Neural cell (in vitro differentiated cells): ENCODE data around the gene TLE1. TPM values are rescaled to one million over a fixed set of nuclear protein-coding genes. Genes with fewer than 3 reads are reported as not detected.

Source experiments
- H2AFZ ChIP-seq: fragments of 200-600, 300-800 bp; sonication (generic), shearing (Covaris generic); 2 replicates; pipeline ENCODE4 v1.6.0; 2014; ENCODE audit warnings: low read depth, mild to moderate bottlenecking, antibody characterized with exemption, low read length, moderate library complexity
- H3F3A ChIP-seq: fragments of 200-600 bp; shearing (Covaris generic); 2 replicates; pipeline ENCODE4 v1.6.1; 2016; ENCODE audit warnings: mild to moderate bottlenecking, moderate library complexity, mixed read lengths, antibody characterized with exemption, low read length; ENCODE audit not compliant: insufficient read depth, poor library complexity, severe bottlenecking
- H3K27ac ChIP-seq: fragments of 200-600, 300-800 bp; sonication (generic), shearing (Covaris generic); 2 replicates; pipeline ENCODE4 v1.5.1; 2014; ENCODE audit warnings: mild to moderate bottlenecking, low read length, moderate library complexity
- H3K27me3 ChIP-seq: fragments of 300-800, 200-600 bp; sonication (generic), shearing (Covaris generic); 2 replicates; pipeline ENCODE4 v1.6.0; 2014; ENCODE audit warnings: mild to moderate bottlenecking, low read depth, low read length, moderate library complexity; ENCODE audit not compliant: insufficient read depth
- H3K36me3 ChIP-seq: fragments of 300-800, 200-600 bp; sonication (generic), shearing (Covaris generic); 2 replicates; pipeline ENCODE4 v1.5.1; 2014; ENCODE audit warnings: mild to moderate bottlenecking, antibody characterized with exemption, low read length, moderate library complexity; ENCODE audit not compliant: insufficient read depth
- H3K4me2 ChIP-seq: fragments of 300-800, 200-600 bp; sonication (generic), shearing (Covaris generic); 2 replicates; pipeline ENCODE4 v1.6.0; 2014; ENCODE audit warnings: mild to moderate bottlenecking, low read length
- H3K4me3 ChIP-seq: fragments of 300-800, 200-600 bp; sonication (generic), shearing (Covaris generic); 2 replicates; pipeline ENCODE4 v1.5.1; 2014; ENCODE audit warnings: mild to moderate bottlenecking, low read length, moderate library complexity
- H3K79me2 ChIP-seq: fragments of 200-600 bp; shearing (Covaris generic); replicated peaks from 2 replicates; pipeline ENCODE4 v1.6.0; 2014; ENCODE audit warnings: mild to moderate bottlenecking, low read length, moderate library complexity; ENCODE audit not compliant: insufficient read depth
- H3K9ac ChIP-seq: fragments of 300-800, 200-600 bp; sonication (generic), shearing (Covaris generic); 2 replicates; pipeline ENCODE4 v1.6.1; 2016; ENCODE audit warnings: mild to moderate bottlenecking, low read length, mixed read lengths
- H3K9me2 ChIP-seq: fragments of 200-600 bp; shearing (Covaris generic); 2 replicates; pipeline ENCODE4 v1.6.1; 2016; ENCODE audit warnings: mild to moderate bottlenecking, low read length, mixed read lengths; ENCODE audit not compliant: insufficient read depth
- H3K9me3 ChIP-seq: fragments of 200-600, 300-800 bp; sonication (generic), shearing (Covaris generic); 2 replicates; pipeline ENCODE4 v1.6.1; 2016; ENCODE audit warnings: mild to moderate bottlenecking, mixed run types, low read length, moderate library complexity, mixed read lengths
- H4K20me1 ChIP-seq: fragments of 200-600 bp; shearing (Covaris generic); 2 replicates; pipeline ENCODE4 v1.6.1; 2016; ENCODE audit warnings: mild to moderate bottlenecking, mixed run types; ENCODE audit not compliant: insufficient read depth
- EP300 ChIP-seq: fragments of 450-650 bp; conservative IDR thresholded peaks from 2 replicates; pipeline ENCODE4 v1.6.1; 2014; ENCODE audit warnings: antibody characterized with exemption, mild to moderate bottlenecking, moderate library complexity; ENCODE audit not compliant: poor library complexity, severe bottlenecking
- EZH2 ChIP-seq: fragments of 200-600, 300-800 bp; shearing (Covaris generic), sonication (generic); IDR thresholded peaks from 2 replicates; pipeline ENCODE4 v1.6.1; 2014; ENCODE audit warnings: antibody characterized with exemption, low read length, borderline replicate concordance, mild to moderate bottlenecking; ENCODE audit not compliant: insufficient read depth, poor library complexity, severe bottlenecking
- MXI1 ChIP-seq: fragments of 450-650 bp; conservative IDR thresholded peaks from 2 replicates; pipeline ENCODE4 v1.6.1; 2014; ENCODE audit warnings: antibody characterized with exemption, mild to moderate bottlenecking; ENCODE audit not compliant: poor library complexity, severe bottlenecking
- POLR2AphosphoS5 ChIP-seq: IDR thresholded peaks from 2 replicates; pipeline ENCODE4 v1.6.1; 2012
- RAD21 ChIP-seq: fragments of 450-650 bp; conservative IDR thresholded peaks from 2 replicates; pipeline ENCODE4 v1.6.1; 2014; ENCODE audit warnings: antibody characterized with exemption, mild to moderate bottlenecking, moderate library complexity
- SMC3 ChIP-seq: fragments of 450-650 bp; conservative IDR thresholded peaks from 2 replicates; pipeline ENCODE4 v1.6.1; 2014; ENCODE audit warnings: antibody characterized with exemption, mild to moderate bottlenecking, moderate library complexity; ENCODE audit not compliant: poor library complexity
- TAF1 ChIP-seq: IDR thresholded peaks from 2 replicates; pipeline ENCODE4 v1.6.1; 2012; ENCODE audit warnings: low read depth
- polyA plus RNA-seq: library from polyadenylated mRNA; depleted of rRNA; stranded (reverse); fragments of >200 nt; gene quantifications from 2 replicates; pipeline ENCODE4 v1.2.3, GENCODE V29; 2014
- TF ChIP-seq, protein P1 (sequence below): IDR thresholded peaks from 2 replicates; pipeline ENCODE4 v1.6.1; 2012; ENCODE audit warnings: borderline replicate concordance
- TF ChIP-seq, protein P2 (sequence below): fragments of 450-650 bp; IDR thresholded peaks from 2 replicates; pipeline ENCODE4 v1.5.1; 2014; ENCODE audit warnings: antibody characterized with exemption, mild to moderate bottlenecking, moderate library complexity; ENCODE audit not compliant: poor library complexity, severe bottlenecking

TLE1 gene
- polyA plus RNA-seq, 1 donor from 2014 or later = 93.6 TPM

DNA sequence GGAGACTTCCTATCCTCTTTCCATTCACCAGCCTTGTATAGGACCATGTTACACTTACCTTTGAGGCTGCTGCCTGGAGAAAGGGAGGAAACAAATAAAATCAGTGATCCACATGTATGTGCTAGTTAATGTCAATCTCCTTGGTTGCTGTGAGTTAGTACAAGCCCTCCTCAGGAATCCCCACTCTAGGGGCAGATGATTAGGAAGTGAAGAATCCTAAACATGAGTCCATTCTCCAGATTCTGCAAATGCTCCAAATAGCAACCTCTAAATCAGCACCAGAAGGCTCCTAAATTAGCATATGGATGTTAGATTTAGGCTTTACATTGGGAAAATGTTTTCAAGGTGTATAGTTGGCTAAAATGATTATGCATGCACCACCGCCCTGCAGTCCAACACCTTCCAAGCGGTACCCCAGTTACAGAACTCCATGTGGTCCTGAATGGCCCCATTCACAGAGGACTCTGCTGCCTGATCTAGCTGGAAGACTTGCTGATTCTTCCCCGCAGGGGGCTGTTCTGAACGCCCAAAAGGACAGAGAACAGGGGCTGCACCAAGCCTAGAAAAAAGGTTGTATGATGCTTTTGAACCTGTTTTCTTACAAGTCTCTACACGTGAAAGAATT is 123.2 kb downstream of the TLE1 start:
- Histone ChIP-seq H3K4me2 (no peak overlapping the region), H3K27me3 (no peaks in the 10 kb centered on the region)
- no peak for TF ChIP-seq MXI1
- TF ChIP-seq, protein P1, sequence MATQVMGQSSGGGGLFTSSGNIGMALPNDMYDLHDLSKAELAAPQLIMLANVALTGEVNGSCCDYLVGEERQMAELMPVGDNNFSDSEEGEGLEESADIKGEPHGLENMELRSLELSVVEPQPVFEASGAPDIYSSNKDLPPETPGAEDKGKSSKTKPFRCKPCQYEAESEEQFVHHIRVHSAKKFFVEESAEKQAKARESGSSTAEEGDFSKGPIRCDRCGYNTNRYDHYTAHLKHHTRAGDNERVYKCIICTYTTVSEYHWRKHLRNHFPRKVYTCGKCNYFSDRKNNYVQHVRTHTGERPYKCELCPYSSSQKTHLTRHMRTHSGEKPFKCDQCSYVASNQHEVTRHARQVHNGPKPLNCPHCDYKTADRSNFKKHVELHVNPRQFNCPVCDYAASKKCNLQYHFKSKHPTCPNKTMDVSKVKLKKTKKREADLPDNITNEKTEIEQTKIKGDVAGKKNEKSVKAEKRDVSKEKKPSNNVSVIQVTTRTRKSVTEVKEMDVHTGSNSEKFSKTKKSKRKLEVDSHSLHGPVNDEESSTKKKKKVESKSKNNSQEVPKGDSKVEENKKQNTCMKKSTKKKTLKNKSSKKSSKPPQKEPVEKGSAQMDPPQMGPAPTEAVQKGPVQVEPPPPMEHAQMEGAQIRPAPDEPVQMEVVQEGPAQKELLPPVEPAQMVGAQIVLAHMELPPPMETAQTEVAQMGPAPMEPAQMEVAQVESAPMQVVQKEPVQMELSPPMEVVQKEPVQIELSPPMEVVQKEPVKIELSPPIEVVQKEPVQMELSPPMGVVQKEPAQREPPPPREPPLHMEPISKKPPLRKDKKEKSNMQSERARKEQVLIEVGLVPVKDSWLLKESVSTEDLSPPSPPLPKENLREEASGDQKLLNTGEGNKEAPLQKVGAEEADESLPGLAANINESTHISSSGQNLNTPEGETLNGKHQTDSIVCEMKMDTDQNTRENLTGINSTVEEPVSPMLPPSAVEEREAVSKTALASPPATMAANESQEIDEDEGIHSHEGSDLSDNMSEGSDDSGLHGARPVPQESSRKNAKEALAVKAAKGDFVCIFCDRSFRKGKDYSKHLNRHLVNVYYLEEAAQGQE = no peak

DNA sequence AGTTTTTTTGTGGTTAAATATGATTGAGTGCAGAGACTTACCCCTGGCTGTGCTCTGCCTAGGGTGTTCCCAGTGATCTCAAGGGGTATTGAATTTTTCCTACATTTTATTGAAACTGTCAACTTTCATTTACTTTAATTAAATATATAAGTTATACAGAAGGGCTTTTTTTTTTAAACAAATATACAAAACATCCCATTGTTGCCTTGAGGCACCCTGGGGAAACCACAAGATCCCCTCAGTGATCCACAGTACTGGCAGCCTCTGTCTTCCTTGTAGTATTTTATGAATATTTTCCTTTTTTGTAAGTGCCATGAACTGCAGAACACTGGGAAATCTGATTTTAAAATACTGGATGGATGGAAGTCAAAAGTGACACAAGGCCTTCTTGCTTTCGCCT is 123.7 kb downstream of the TLE1 start:
- TF ChIP-seq MXI1 (no peak), SMC3 (no peak), EZH2 (no peak), POLR2AphosphoS5 (no peak), EP300 (no peak), RAD21 (no peak), TAF1 (no peak)
- TF ChIP-seq, protein P1 = no peak
- TF ChIP-seq, protein P2, sequence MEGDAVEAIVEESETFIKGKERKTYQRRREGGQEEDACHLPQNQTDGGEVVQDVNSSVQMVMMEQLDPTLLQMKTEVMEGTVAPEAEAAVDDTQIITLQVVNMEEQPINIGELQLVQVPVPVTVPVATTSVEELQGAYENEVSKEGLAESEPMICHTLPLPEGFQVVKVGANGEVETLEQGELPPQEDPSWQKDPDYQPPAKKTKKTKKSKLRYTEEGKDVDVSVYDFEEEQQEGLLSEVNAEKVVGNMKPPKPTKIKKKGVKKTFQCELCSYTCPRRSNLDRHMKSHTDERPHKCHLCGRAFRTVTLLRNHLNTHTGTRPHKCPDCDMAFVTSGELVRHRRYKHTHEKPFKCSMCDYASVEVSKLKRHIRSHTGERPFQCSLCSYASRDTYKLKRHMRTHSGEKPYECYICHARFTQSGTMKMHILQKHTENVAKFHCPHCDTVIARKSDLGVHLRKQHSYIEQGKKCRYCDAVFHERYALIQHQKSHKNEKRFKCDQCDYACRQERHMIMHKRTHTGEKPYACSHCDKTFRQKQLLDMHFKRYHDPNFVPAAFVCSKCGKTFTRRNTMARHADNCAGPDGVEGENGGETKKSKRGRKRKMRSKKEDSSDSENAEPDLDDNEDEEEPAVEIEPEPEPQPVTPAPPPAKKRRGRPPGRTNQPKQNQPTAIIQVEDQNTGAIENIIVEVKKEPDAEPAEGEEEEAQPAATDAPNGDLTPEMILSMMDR = no peak
- Histone ChIP-seq H3K9me2 (no peaks in the 10 kb centered on the region), H3K4me3 (no peak overlapping the region), H3K27me3 (no peaks in the 10 kb centered on the region), H3K4me2 (no peak overlapping the region), H3K79me2 (no peaks in the 10 kb centered on the region), H4K20me1 (no peaks in the 10 kb centered on the region), H2AFZ (no peak overlapping the region), H3K27ac (no peak overlapping the region), H3K9me3 (no peaks in the 10 kb centered on the region), H3K9ac (no peak overlapping the region), H3K36me3 (no peaks in the 10 kb centered on the region), H3F3A (peaks cover 1% of the 10 kb centered on the region)

More for the DNA sequence above, 123.2 kb downstream of the TLE1 start:
- H4K20me1 ChIP-seq = no peaks in the 10 kb centered on the region
- no peak overlapping the region for H2AFZ ChIP-seq
- H3K9me3 ChIP-seq = no peaks in the 10 kb centered on the region
- peaks cover 4% of the 10 kb centered on the region for H3F3A ChIP-seq
- H3K36me3 ChIP-seq = no peaks in the 10 kb centered on the region
- H3K9me2 ChIP-seq = no peaks in the 10 kb centered on the region
- no peak overlapping the region for H3K4me3 ChIP-seq
- H3K27ac ChIP-seq = no peak overlapping the region
- H3K79me2 ChIP-seq = no peaks in the 10 kb centered on the region
- H3K9ac ChIP-seq = no peak overlapping the region
